T-helper 9 cell (primary cell): ENCODE data around the gene SLC5A9.
"Not testable (repeated sequence)": the region's sequence is repeated elsewhere in the genome, so short reads cannot be mapped to it uniquely, and the experiment has no call there.

Experiments
- DNase-seq: peaks from one replicate; pipeline ENCODE4 v3.0.0-alpha.2; 2020

Gene SLC5A9

GRCh38 chr1:48245106-48245505, 22.6 kb downstream of the SLC5A9 start:
- no peak for DNase-seq

GRCh38 chr1:48246727-48247126, 24.2 kb downstream of the SLC5A9 start:
- no peak for DNase-seq

GRCh38 chr1:48248356-48248755, 25.8 kb downstream of the SLC5A9 start:
- DNase-seq = no peak

GRCh38 chr1:48249868-48250267, 27.4 kb downstream of the SLC5A9 start:
- no peak for DNase-seq

- DNase-seq = no peak
Measured at GRCh38 chr1:48250572-48250971, 28.1 kb downstream of the SLC5A9 start.

- no peak for DNase-seq
Measured at GRCh38 chr1:48251323-48251722, 28.8 kb downstream of the SLC5A9 start.

GRCh38 chr1:48251821-48252220, 29.3 kb downstream of the SLC5A9 start:
- DNase-seq = no peak

GRCh38 chr1:48254254-48254653, 31.7 kb downstream of the SLC5A9 start:
- no peak for DNase-seq

- no peak for DNase-seq
Measured at GRCh38 chr1:48258106-48258505, 35.6 kb downstream of the SLC5A9 start.

GRCh38 chr1:48261881-48262400, 39.4 kb downstream of the SLC5A9 start:
- no peak for DNase-seq

GRCh38 chr1:48263041-48263440, 40.5 kb downstream of the SLC5A9 start:
- DNase-seq = no peak

GRCh38 chr1:48266576-48266975, 44.1 kb downstream of the SLC5A9 start:
- no peak for DNase-seq

- not testable (repeated sequence) for DNase-seq
Measured at GRCh38 chr1:48277437-48277836, 54.9 kb downstream of the SLC5A9 start.

GRCh38 chr1:48282329-48282728, 59.8 kb downstream of the SLC5A9 start:
- not testable (repeated sequence) for DNase-seq

GRCh38 chr1:48284696-48285420, 62.3 kb downstream of the SLC5A9 start:
- not testable (repeated sequence) for DNase-seq

- no peak for DNase-seq
Measured at GRCh38 chr1:48285525-48285924, 63.0 kb downstream of the SLC5A9 start.

GRCh38 chr1:48291421-48291820, 68.9 kb downstream of the SLC5A9 start:
- no peak for DNase-seq

GRCh38 chr1:48292706-48293105, 70.2 kb downstream of the SLC5A9 start:
- no peak for DNase-seq

GRCh38 chr1:48294094-48294493, 71.6 kb downstream of the SLC5A9 start:
- DNase-seq = not testable (repeated sequence)

- DNase-seq = no peak
Measured at GRCh38 chr1:48294656-48295055, 72.1 kb downstream of the SLC5A9 start.
